Adrenal gland (tissue), 12 donors: ENCODE measurements around the gene FBXL15. TPM values are rescaled to one million over a fixed set of nuclear protein-coding genes. Genes with fewer than 3 reads are reported as not detected.

ENCODE experiments used
- DNase-seq, 7 donors: peaks; one replicate each; pipeline ENCODE4 v3.0.0-alpha.2; 2019 to 2020
- H3K27ac ChIP-seq, 5 donors: fragments of 200-600 bp; sonication (generic) in 4 of 5; 1 replicate in 3 of 5; 2 replicates in 2 of 5; pipeline versions ENCODE4 v1.5.1 to v1.8.0; 2016 to 2020; ENCODE audit warnings: mild to moderate bottlenecking in 1 of 5
- H3K27me3 ChIP-seq: fragments of 200-600 bp; 2 replicates; pipeline ENCODE4 v1.8.0; 2021
- H3K36me3 ChIP-seq, 2 donors: fragments of 200-600 bp; replicated peaks in 1 of 2; 1 replicate in 1 of 2; 2 replicates in 1 of 2; pipeline versions ENCODE4 v1.5.1 to v1.8.0; 2018 to 2022
- H3K4me1 ChIP-seq, 2 donors: fragments of 200-600 bp; replicated peaks in 1 of 2; 1 replicate in 1 of 2; 2 replicates in 1 of 2; pipeline versions ENCODE4 v1.5.1 to v1.8.0; 2018 to 2021
- H3K4me3 ChIP-seq, 4 donors: fragments of 200-600 bp; sonication (generic) in 3 of 4; one replicate each; pipeline ENCODE4 v1.5.1; 2016 to 2018
- H3K9me3 ChIP-seq, 3 donors: fragments of 200-600 bp; sonication (generic) in 1 of 3; replicated peaks in 1 of 3; 1 replicate in 2 of 3; 2 replicates in 1 of 3; pipeline versions ENCODE4 v1.5.1 to v1.8.0; 2016 to 2021
- CTCF ChIP-seq, 6 experiments: fragments of 450-650 bp in 4 of 6; fragments of 200-600 bp in 2 of 6; sonication (generic) in 1 of 6; IDR thresholded peaks; 1 replicate in 5 of 6; 2 replicates in 1 of 6; pipeline versions ENCODE4 v1.5.1 to v1.8.0; 2016 to 2021; ENCODE audit warnings: antibody characterized with exemption in 6 of 6, mild to moderate bottlenecking in 2 of 6, moderate library complexity in 1 of 6
- POLR2A ChIP-seq, 2 donors: fragments of 450-650 bp; IDR thresholded peaks; one replicate each; pipeline ENCODE4 v1.6.1; 2017; ENCODE audit warnings: antibody characterized with exemption in 2 of 2, mild to moderate bottlenecking in 2 of 2, moderate library complexity in 1 of 2
- WGBS, 4 donors: extraction: QIAGEN DNeasy Blood & Tissue Kit in 2 of 4; methylation state at CpG; one replicate each; pipeline versions ENCODE4 v1.1.5 to v1.1.7; 2013 to 2017; 5-methylcytosine and 5-hydroxymethylcytosine counted together
- intact Hi-C, 2 donors: fragments of 100-400 bp; cut with DNase I; formaldehyde crosslinking; loops; one replicate each; pipeline versions ENCODE4 v1.14.1 to v1.15.0; 2022 to 2023
- polyA plus RNA-seq, 3 donors: library from polyadenylated mRNA; stranded (reverse); fragments of 200-250 nt in 2 of 3; fragments of 350-450 nt in 1 of 3; fragmentation: Illumina TruSeq in 1 of 3; extraction: RNeasy Lipid Tissue Mini Kit (QIAGEN cat#74804) in 1 of 3; gene quantifications; one replicate each; pipeline ENCODE4 v1.2.3, GENCODE V29; 2013 to 2014
- total RNA-seq, 9 donors: library from RNA; depleted of rRNA in 4 of 9; stranded (reverse); fragments of >200 nt in 4 of 9; fragments of 120-200 nt in 1 of 9; fragmentation: NEBNext Ultra II Directional in 1 of 9; extraction: Animal tissue kit (Norgen Biotek cat#: 25700) in 1 of 9; gene quantifications; one replicate each; pipeline versions ENCODE4 v1.1.0 to v1.2.4, GENCODE V29; 2013 to 2023
- donor health status: healthy with polysubstance abuse.
- donor health status: Bipolar disorder and iron deficiency.
- donor health status: DM: yes; HTN: yes; CAD: no.
- donor health status: DM: no; HTN: no; CAD: no.
- donor health status: DM: no; HTN: no; CAD: no.
- donor health status: DM: yes; HTN: yes; CAD: no.

FBXL15 gene
- total and polyA plus RNA-seq, 12 donors: 2.1 to 61.9 (median 28.7) TPM

DNA sequence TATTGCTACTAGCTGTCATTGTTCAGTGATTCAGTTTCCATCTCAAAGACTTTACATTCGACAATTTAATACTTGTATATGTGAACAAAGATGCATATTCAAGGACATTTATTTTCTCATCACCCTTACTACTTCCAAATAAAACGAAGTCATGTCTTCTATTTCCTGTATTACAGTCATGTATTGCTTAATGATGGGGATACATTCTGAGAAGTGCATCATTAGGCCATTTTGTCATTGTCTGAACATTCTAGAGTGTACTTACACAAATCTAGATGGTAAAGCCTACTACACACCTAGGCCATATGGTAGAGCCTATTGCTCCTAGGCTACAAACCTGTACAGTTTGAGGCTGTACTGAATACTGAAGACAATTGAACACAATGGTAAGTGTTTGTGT is 24.2 kb downstream of the FBXL15 start:
- no peak for DNase-seq
- no peaks in the 10 kb centered on the region for H3K9me3 ChIP-seq
- no peaks in the 10 kb centered on the region for H3K36me3 ChIP-seq
- intact Hi-C loops: no loop called here
- no peaks in the 10 kb centered on the region for H3K27me3 ChIP-seq
- WGBS, 4 donors: 51 to 66% (median 55%) methylated on average over 2 of the region's 2 CpGs
- no peak for TF ChIP-seq CTCF (IDR thresholded peaks at IDR 0.05)
- TF ChIP-seq POLR2A (IDR thresholded peaks at IDR 0.05): no peak
- no peak overlapping the region for H3K27ac ChIP-seq
- H3K4me1 ChIP-seq: peaks cover 0 to 6% of the 10 kb centered on the region in 2 donors
- no peak overlapping the region for H3K4me3 ChIP-seq

DNA sequence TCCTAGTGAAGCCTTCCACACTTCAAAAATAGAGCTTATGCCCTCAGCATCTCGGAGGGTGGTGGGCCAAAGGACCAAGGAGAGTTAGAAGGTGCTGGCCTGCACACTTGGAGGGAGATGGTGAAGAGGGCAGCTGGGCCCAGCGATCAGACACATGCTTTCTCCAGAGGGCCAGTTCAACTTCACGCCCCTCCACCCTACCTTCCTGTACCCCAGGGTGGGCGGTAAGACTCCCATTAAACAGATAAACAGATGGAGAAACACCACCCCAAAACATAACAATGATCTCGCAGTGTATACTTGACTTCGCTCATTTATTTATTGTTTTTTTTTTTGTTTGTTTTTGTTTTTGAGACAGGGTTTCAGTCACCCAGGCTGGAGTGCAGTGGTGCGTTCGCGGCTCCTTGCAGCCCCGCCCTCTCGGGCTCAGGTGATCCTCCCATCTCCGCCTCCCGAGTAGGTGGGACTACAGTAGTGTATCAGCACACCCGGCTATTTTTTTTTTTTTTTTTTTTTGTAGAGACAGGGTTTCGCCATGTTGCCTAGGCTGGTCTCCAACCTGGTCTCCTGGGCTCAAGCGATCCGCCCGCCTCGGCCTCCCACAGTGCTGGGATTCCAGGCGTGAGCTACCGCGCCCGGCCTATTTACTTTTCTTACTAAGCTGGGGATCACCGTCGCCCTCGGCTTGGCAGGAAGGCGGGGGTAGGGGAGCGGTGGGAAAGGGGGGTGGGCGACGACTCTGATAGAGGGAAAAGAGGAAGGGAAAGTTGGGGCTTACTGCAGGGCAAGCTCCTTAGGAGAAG is 28.9 kb downstream of the FBXL15 start:
- H3K27ac ChIP-seq: peak overlapping the region in 4 of 5 donors; percentile 80 to 96 (median 85)
- peak; percentile 77 to 92 (median 87) for DNase-seq
- peak overlapping the region; percentile 46 to 96 (median 76) for H3K4me3 ChIP-seq
- TF ChIP-seq CTCF (IDR thresholded peaks at IDR 0.05) (no peak), POLR2A (IDR thresholded peaks at IDR 0.05) (no peak)
- no peaks in the 10 kb centered on the region for H3K27me3 ChIP-seq
- H3K36me3 ChIP-seq: no peaks in the 10 kb centered on the region
- 6 to 8% (median 7%) methylated on average over 29 to 30 of the region's 30 CpGs for WGBS, 4 donors
- no peaks in the 10 kb centered on the region for H3K9me3 ChIP-seq
- intact Hi-C loops: no loop called here
- H3K4me1 ChIP-seq: peaks cover 4 to 29% of the 10 kb centered on the region in 2 donors

- Histone ChIP-seq H3K27me3 (no peaks in the 10 kb centered on the region), H3K9me3 (no peaks in the 10 kb centered on the region), H3K36me3 (no peaks in the 10 kb centered on the region), H3K27ac (peak overlapping the region in 4 of 5 donors; percentile 80 to 96 (median 85)), H3K4me1 (peaks cover 4 to 29% of the 10 kb centered on the region in 2 donors), H3K4me3 (peak overlapping the region; percentile 46 to 96 (median 76))
- no peak for TF ChIP-seq CTCF (IDR thresholded peaks at IDR 0.05)
- no peak for TF ChIP-seq POLR2A (IDR thresholded peaks at IDR 0.05)
- intact Hi-C loops: no loop called here
- WGBS, 4 donors: 0 to 1% (median 0%) methylated on average over 5 to 11 of the region's 11 CpGs
- no peak for DNase-seq
Measured at GRCh38 chr10:102450124-102450373, 29.4 kb downstream of the FBXL15 start.

DNA sequence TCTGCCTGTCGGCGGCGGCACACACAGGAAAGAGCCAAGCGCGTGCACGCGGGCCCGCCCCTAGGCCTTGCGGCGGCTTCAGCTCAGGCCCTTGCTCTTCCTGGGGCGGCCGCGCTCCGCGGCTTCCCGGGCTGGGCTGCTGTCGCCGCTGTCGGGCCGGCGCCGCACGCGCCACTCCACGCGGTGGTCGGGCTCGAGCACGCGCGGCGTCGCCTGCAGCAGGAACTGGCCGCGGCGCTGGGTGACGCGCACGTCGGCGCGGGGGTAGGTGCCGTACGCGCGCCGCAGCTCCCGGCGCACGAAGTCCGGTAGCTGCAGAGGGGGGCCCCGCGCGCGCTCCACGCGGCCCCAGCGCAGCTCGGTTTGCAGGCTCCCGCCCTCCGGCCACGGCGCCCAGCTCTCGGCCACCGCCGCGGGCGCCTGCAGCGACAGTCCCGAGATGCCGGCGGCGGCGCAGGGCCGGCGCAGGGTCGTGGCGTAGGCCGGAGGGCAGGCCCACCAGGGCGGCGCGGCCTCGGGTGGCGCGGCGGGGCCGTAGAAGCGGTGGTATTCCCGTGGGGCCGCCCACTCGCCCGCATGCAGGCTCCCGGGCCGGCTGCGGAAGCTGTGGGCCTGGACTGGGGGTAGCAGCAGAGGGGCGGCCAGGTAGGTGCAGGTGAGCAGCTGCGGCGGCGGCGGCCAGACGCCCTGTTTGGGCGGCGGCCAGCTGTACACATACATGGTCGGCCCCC is 29.9 kb downstream of the FBXL15 start:
- intact Hi-C loops: no loop called here
- TF ChIP-seq POLR2A (IDR thresholded peaks at IDR 0.05) (peak; percentile 41 to 76), CTCF (IDR thresholded peaks at IDR 0.05) (no peak)
- Histone ChIP-seq H3K9me3 (no peaks in the 10 kb centered on the region), H3K27ac (peak overlapping the region; percentile 30 to 96 (median 83)), H3K27me3 (no peaks in the 10 kb centered on the region), H3K4me1 (peaks cover 4 to 29% of the 10 kb centered on the region in 2 donors), H3K36me3 (no peaks in the 10 kb centered on the region), H3K4me3 (peak overlapping the region; percentile 46 to 96 (median 76))
- peak; percentile 75 to 89 (median 82) for DNase-seq
- WGBS, 4 donors: 0 to 1% (median 0%) methylated on average over 2 to 104 of the region's 104 CpGs
